H9 (cell line): ENCODE data around the gene TMEM107. TPM values are rescaled to one million over a fixed set of nuclear protein-coding genes. Genes with fewer than 3 reads are reported as not detected.

Experiments used
- DNase-seq: peaks from one replicate; pipeline ENCODE4 v3.0.0-alpha.2; 2017
- H2AFZ ChIP-seq: one replicate; pipeline ENCODE4 v1.6.1; 2013; ENCODE audit warnings: mild to moderate bottlenecking, low read length, control low read depth, moderate library complexity
- H2AK5ac ChIP-seq: 2 replicates; pipeline ENCODE4 v1.6.1; 2013; ENCODE audit warnings: low read length, control low read depth, mixed read lengths; ENCODE audit not compliant: insufficient read length
- H2BK120ac ChIP-seq: one replicate; pipeline ENCODE4 v1.6.1; 2013; ENCODE audit warnings: low read depth, mild to moderate bottlenecking, low read length, control low read depth, inconsistent platforms; ENCODE audit not compliant: poor library complexity, severe bottlenecking
- H2BK12ac ChIP-seq: 2 replicates; pipeline ENCODE4 v1.6.1; 2013; ENCODE audit warnings: low read length, control low read depth, mixed read lengths, low read depth; ENCODE audit not compliant: insufficient read length
- H2BK15ac ChIP-seq: 2 replicates; pipeline ENCODE4 v1.6.1; 2013; ENCODE audit warnings: low read depth, low read length, control low read depth
- H2BK20ac ChIP-seq: one replicate; pipeline ENCODE4 v1.6.1; 2013; ENCODE audit warnings: low read depth, mild to moderate bottlenecking, low read length, control low read depth, inconsistent platforms; ENCODE audit not compliant: poor library complexity, severe bottlenecking
- H2BK5ac ChIP-seq: 2 replicates; pipeline ENCODE4 v1.6.1; 2013; ENCODE audit warnings: low read length, control low read depth, mixed read lengths; ENCODE audit not compliant: insufficient read length
- H3K14ac ChIP-seq: 2 replicates; pipeline ENCODE4 v1.6.1; 2013; ENCODE audit warnings: low read length, control low read depth; ENCODE audit not compliant: insufficient read depth
- H3K18ac ChIP-seq: 2 replicates; pipeline ENCODE4 v1.6.1; 2013; ENCODE audit warnings: low read depth, mild to moderate bottlenecking, mixed read lengths, low read length, control low read depth; ENCODE audit not compliant: insufficient read length
- H3K23ac ChIP-seq: 2 replicates; pipeline ENCODE4 v1.6.1; 2013; ENCODE audit warnings: low read length, control low read depth, mixed read lengths, low read depth; ENCODE audit not compliant: insufficient read length
- H3K23me2 ChIP-seq: 2 replicates; pipeline ENCODE4 v1.6.1; 2013; ENCODE audit warnings: low read depth, mild to moderate bottlenecking, mixed read lengths, low read length, control low read depth; ENCODE audit not compliant: insufficient read length, poor library complexity, severe bottlenecking
- H3K27ac ChIP-seq: 2 replicates; pipeline ENCODE4 v1.5.1; 2013; ENCODE audit warnings: low read length, control low read depth, mixed read lengths, low read depth; ENCODE audit not compliant: insufficient read length
- H3K27me3 ChIP-seq: 2 replicates; pipeline ENCODE4 v1.6.1; 2013; ENCODE audit warnings: low read length, control low read depth, inconsistent platforms; ENCODE audit not compliant: insufficient read depth
- H3K4ac ChIP-seq: 2 replicates; pipeline ENCODE4 v1.6.1; 2013; ENCODE audit warnings: low read depth, mild to moderate bottlenecking, control low read depth, inconsistent platforms, low read length, moderate library complexity
- H3K4me1 ChIP-seq: 2 replicates; pipeline ENCODE4 v1.6.1; 2013; ENCODE audit warnings: low read length, control low read depth, inconsistent platforms; ENCODE audit not compliant: insufficient read depth
- H3K4me2 ChIP-seq: 2 replicates; pipeline ENCODE4 v1.6.1; 2013; ENCODE audit warnings: low read length, control low read depth, mixed read lengths; ENCODE audit not compliant: insufficient read length, insufficient read depth
- H3K56ac ChIP-seq: 2 replicates; pipeline ENCODE4 v1.6.1; 2013; ENCODE audit warnings: low read depth, mild to moderate bottlenecking, mixed read lengths, low read length, control low read depth; ENCODE audit not compliant: insufficient read length
- H3K79me1 ChIP-seq: 2 replicates; pipeline ENCODE4 v1.6.1; 2013; ENCODE audit warnings: low read depth, mild to moderate bottlenecking, moderate library complexity, low read length, control low read depth, inconsistent platforms; ENCODE audit not compliant: insufficient read depth, poor library complexity, severe bottlenecking
- H3K79me2 ChIP-seq: 2 replicates; pipeline ENCODE4 v1.6.1; 2013; ENCODE audit warnings: low read length, control low read depth, inconsistent platforms; ENCODE audit not compliant: insufficient read depth
- H3K9ac ChIP-seq: 2 replicates; pipeline ENCODE4 v1.6.1; 2013; ENCODE audit warnings: low read length, control low read depth, mixed read lengths; ENCODE audit not compliant: insufficient read length; ENCODE audit errors: extremely low read depth
- H3K9me3 ChIP-seq: one replicate; pipeline ENCODE4 v1.6.1; 2013; ENCODE audit warnings: low read depth, low read length, inconsistent platforms; ENCODE audit not compliant: control insufficient read depth
- H3T11ph ChIP-seq: one replicate; pipeline ENCODE4 v1.6.1; 2013; ENCODE audit warnings: mild to moderate bottlenecking, low read length, control low read depth, inconsistent platforms
- H4K20me1 ChIP-seq: one replicate; pipeline ENCODE4 v1.6.1; 2013; ENCODE audit not compliant: control insufficient read depth, insufficient read length, insufficient read depth
- H4K5ac ChIP-seq: 2 replicates; pipeline ENCODE4 v1.6.1; 2013; ENCODE audit warnings: low read depth, mild to moderate bottlenecking, mixed read lengths, low read length, control low read depth; ENCODE audit not compliant: insufficient read length
- H4K8ac ChIP-seq: replicated peaks from 2 replicates; pipeline ENCODE4 v1.6.1; 2013; ENCODE audit warnings: low read length, control low read depth, mixed read lengths, low read depth; ENCODE audit not compliant: insufficient read length
- H4K91ac ChIP-seq: 2 replicates; pipeline ENCODE4 v1.6.1; 2013; ENCODE audit warnings: low read depth, mild to moderate bottlenecking, moderate library complexity, mixed read lengths, low read length, control low read depth; ENCODE audit not compliant: insufficient read length
- H3K27ac Mint-ChIP-seq, 3 experiments: 2 replicates in 2 of 3; 3 replicates in 1 of 3; pipeline ENCODE4 v1.8.0; 2020 to 2021; ENCODE audit warnings: mixed read lengths in 3 of 3, mild to moderate bottlenecking in 1 of 3, moderate library complexity in 1 of 3
- H3K27me3 Mint-ChIP-seq: 2 replicates; pipeline ENCODE4 v1.8.0; 2021; ENCODE audit warnings: low read depth, mild to moderate bottlenecking, moderate library complexity, mixed read lengths
- H3K36me3 Mint-ChIP-seq, 3 experiments: 2 replicates in 2 of 3; 3 replicates in 1 of 3; pipeline ENCODE4 v1.8.0; 2020 to 2021; ENCODE audit warnings: low read depth in 3 of 3, mixed read lengths in 3 of 3; ENCODE audit not compliant: insufficient read depth in 1 of 3
- H3K4me1 Mint-ChIP-seq, 2 experiments: 2 replicates each; pipeline ENCODE4 v1.8.0; 2020; ENCODE audit warnings: mixed read lengths in 2 of 2
- H3K4me3 Mint-ChIP-seq, 2 experiments: 2 replicates in 1 of 2; 3 replicates in 1 of 2; pipeline ENCODE4 v1.8.0; 2020 to 2021; ENCODE audit warnings: mild to moderate bottlenecking in 2 of 2, mixed read lengths in 2 of 2, moderate library complexity in 1 of 2
- H3K9me3 Mint-ChIP-seq, 2 experiments: 2 replicates in 1 of 2; 3 replicates in 1 of 2; pipeline ENCODE4 v1.8.0; 2020; ENCODE audit warnings: mild to moderate bottlenecking in 2 of 2, mixed read lengths in 2 of 2, moderate library complexity in 1 of 2
- WGBS: extraction: QIAGEN DNeasy Blood & Tissue Kit; methylation state at CpG from one replicate; pipeline ENCODE4 v1.1.7; 2013; ENCODE audit warnings: missing lambda C conversion rate, low lambda C conversion rate, mixed read lengths; ENCODE audit not compliant: insufficient read length; ENCODE audit errors: extremely low coverage; 5-methylcytosine and 5-hydroxymethylcytosine counted together
- total RNA-seq: library from RNA; stranded (reverse); gene quantifications from 2 replicates; pipeline ENCODE4 v1.2.1, GENCODE V29; 2021
- TF ChIP-seq, protein P1 (sequence below): fragments of 200-600 bp; sonication (generic); conservative IDR thresholded peaks from 3 replicates; pipeline ENCODE4 v1.8.0; 2021; ENCODE audit warnings: antibody characterized with exemption, mild to moderate bottlenecking

TMEM107 gene
- total RNA-seq, 1 experiment from 2014 or later = 12.7 TPM

DNA sequence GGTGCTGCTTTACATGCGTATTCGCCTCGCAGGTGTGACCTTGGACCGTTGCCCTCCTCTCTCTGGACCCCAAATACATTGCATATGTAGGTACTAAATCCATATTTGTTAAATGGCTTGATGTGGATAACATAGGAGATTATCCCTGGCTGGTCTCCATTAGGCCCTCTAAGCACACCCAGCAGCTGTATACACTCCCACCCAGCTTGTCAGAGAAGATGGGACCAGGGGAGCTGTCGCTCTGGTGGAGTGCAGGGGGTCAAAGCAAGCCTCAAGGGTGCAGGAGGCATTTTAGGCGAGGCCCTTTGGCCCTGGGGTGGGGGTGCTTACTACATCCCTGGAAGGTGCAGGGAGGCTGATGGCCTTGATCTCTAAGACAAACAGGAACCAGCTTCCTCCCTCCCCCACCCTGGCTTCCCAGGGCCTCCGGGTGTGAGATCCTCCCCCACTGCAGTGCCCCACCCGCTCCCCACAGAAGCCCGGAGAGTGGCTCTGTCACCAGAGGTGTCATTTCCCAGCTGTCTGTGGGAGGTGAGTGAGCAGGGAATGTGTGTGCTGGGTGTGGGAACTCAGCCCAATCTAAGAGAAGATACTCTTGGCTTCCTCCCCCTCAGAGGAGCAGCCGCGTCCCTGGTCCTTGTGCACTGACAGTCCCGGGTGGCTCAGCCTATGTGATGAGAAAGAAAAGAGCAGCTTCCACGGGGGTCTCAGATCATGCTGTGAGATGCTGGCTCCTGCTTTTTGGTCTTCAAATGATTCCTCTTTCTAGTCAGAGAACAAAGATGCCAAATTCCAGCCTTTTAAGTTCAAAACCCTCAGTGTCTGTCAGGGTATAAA lies 12.0 kb downstream of the TMEM107 start:
- Histone ChIP-seq H3K79me2 (no peaks in the 10 kb centered on the region), H3K23me2 (peaks cover 13% of the 10 kb centered on the region), H2BK120ac (no peak overlapping the region), H4K91ac (no peak overlapping the region), H3K27ac (peak overlapping the region; percentile 62), H4K8ac (no peak overlapping the region), H2AFZ (no peak overlapping the region), H2BK20ac (no peak overlapping the region), H2AK5ac (no peak overlapping the region), H3K23ac (no peak overlapping the region), H2BK12ac (no peak overlapping the region), H3K79me1 (no peaks in the 10 kb centered on the region), H3T11ph (no peak overlapping the region), H3K4ac (no peak overlapping the region), H2BK15ac (no peak overlapping the region), H3K9ac (no peak overlapping the region), H3K4me2 (peak overlapping the region; percentile 51), H3K18ac (no peak overlapping the region), H4K5ac (no peak overlapping the region), H3K4me1 (peaks cover 3% of the 10 kb centered on the region; the same call in 1 of the 2 replicates), H3K9me3 (no peaks in the 10 kb centered on the region), H3K56ac (no peak overlapping the region), H2BK5ac (no peak overlapping the region), H4K20me1 (no peaks in the 10 kb centered on the region), H3K27me3 (no peaks in the 10 kb centered on the region), H3K14ac (no peak overlapping the region)
- Mint-ChIP-seq H3K27me3 (no peaks in the 10 kb centered on the region), H3K4me1 (peaks cover 38 to 42% of the 10 kb centered on the region in 2 experiments), H3K9me3 (no peaks in the 10 kb centered on the region), H3K27ac (peak overlapping the region; percentile 98 to 100 (median 99)), H3K4me3 (peak overlapping the region; percentile 86 to 95), H3K36me3 (peaks cover 10 to 26% (median 22%) of the 10 kb centered on the region in 3 experiments; a peak in 6 of 7 replicates)
- TF ChIP-seq, protein P1, sequence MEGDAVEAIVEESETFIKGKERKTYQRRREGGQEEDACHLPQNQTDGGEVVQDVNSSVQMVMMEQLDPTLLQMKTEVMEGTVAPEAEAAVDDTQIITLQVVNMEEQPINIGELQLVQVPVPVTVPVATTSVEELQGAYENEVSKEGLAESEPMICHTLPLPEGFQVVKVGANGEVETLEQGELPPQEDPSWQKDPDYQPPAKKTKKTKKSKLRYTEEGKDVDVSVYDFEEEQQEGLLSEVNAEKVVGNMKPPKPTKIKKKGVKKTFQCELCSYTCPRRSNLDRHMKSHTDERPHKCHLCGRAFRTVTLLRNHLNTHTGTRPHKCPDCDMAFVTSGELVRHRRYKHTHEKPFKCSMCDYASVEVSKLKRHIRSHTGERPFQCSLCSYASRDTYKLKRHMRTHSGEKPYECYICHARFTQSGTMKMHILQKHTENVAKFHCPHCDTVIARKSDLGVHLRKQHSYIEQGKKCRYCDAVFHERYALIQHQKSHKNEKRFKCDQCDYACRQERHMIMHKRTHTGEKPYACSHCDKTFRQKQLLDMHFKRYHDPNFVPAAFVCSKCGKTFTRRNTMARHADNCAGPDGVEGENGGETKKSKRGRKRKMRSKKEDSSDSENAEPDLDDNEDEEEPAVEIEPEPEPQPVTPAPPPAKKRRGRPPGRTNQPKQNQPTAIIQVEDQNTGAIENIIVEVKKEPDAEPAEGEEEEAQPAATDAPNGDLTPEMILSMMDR = no peak
- WGBS = no CpG with 5 or more reads among the region's 13 CpGs
- peak; percentile 72 for DNase-seq
